ENCODE results near the gene CYP3A5.

GRCh38 chr7:99667179-99667578 lies 12.6 kb downstream of the CYP3A5 start:
- TF ChIP-seq EZH2phosphoT487 (IDR thresholded peaks at IDR 0.05; ENCODE audit: low read depth, severe bottlenecking, unreplicated experiment) (no peak), CTCF (IDR thresholded peaks at IDR 0.05; ENCODE audit: poor library complexity) (no peak), EZH2 (IDR thresholded peaks at IDR 0.05; ENCODE audit: borderline replicate concordance) (no peak)
